HepG2 (cell line): ENCODE results near the gene NUP93. TPM values are rescaled to one million over a fixed set of nuclear protein-coding genes. Genes with fewer than 3 reads are reported as not detected.

Experiments
- ATAC-seq: fragments of 200-7000 bp; cut with Tn5 transposase; 3 replicates; pipeline ENCODE4 v1.9.1; 2020; ENCODE audit warnings: mild to moderate bottlenecking, moderate library complexity
- BruUV-seq: library from RNA; stranded (reverse); fragments of 400-500 nt; replicated peaks from 2 replicates; lab custom pipeline; 2021; lab: Mats Ljungman, UMichigan
- CTCF ChIA-PET: fragments of 300-600 bp; formaldehyde crosslinking; extraction: SDS; loops from one replicate; lab custom pipeline; 2021; ENCODE audit warnings: low total read pairs, inconsistent platforms, low intra/inter-chr PET ratio; lab: Yijun Ruan, JAX
- POLR2A ChIA-PET: fragments of 350-600 bp; sonication (Branson Sonifier 250); formaldehyde crosslinking; loops from one replicate; lab custom pipeline; 2020; ENCODE audit warnings: antibody characterized with exemption, inconsistent platforms; lab: Yijun Ruan, JAX
- DNase-seq: peaks from one replicate; pipeline ENCODE4 v3.0.0-alpha.2; 2015; ENCODE audit warnings: low spot score
- FAIRE-seq: peaks from 3 replicates; lab custom pipeline; 2011; peaks lifted over from hg19 to GRCh38; lab: Jason Lieb, UNC
- H2AFZ ChIP-seq: one replicate; pipeline ENCODE4 v1.6.1; 2011; ENCODE audit warnings: low read length, inconsistent platforms
- H3K27ac ChIP-seq: fragments of 300-600 bp; 3 replicates; pipeline ENCODE4 v1.8.0; 2011; ENCODE audit warnings: mixed run types, mild to moderate bottlenecking, mixed read lengths, low read length, inconsistent platforms; ENCODE audit not compliant: insufficient read depth; ENCODE audit errors: extremely low read length
- H3K27me3 ChIP-seq, 2 experiments: fragments of 200-600 bp in 1 of 2; 2 replicates in 1 of 2; 3 replicates in 1 of 2; pipeline versions ENCODE4 v1.6.0 to v1.8.0; 2011; ENCODE audit warnings: low read length in 2 of 2, mild to moderate bottlenecking in 2 of 2, moderate library complexity in 2 of 2, inconsistent platforms in 1 of 2; ENCODE audit not compliant: insufficient read depth in 2 of 2, control insufficient read depth in 1 of 2
- H3K36me3 ChIP-seq, 2 experiments: fragments of 200-600 bp in 1 of 2; replicated peaks in 1 of 2; 2 replicates in 1 of 2; 3 replicates in 1 of 2; pipeline versions ENCODE4 v1.5.1 to v1.8.0; 2011; ENCODE audit warnings: low read length in 2 of 2, inconsistent platforms in 1 of 2; ENCODE audit not compliant: insufficient read depth in 2 of 2, control insufficient read depth in 1 of 2
- H3K4me1 ChIP-seq: 2 replicates; pipeline ENCODE4 v1.5.1; 2012; ENCODE audit warnings: low read length, inconsistent platforms; ENCODE audit not compliant: insufficient read depth
- H3K4me2 ChIP-seq: 2 replicates; pipeline ENCODE4 v1.6.0; 2011; ENCODE audit warnings: low read depth, low read length, inconsistent platforms
- H3K4me3 ChIP-seq, 3 experiments: fragments of 200-600 bp in 1 of 3; sonication (generic), shearing (Covaris generic) in 1 of 3; replicated peaks in 1 of 3; 2 replicates each; pipeline ENCODE4 v1.5.1; 2011 to 2016; ENCODE audit warnings: low read length in 3 of 3, inconsistent platforms in 2 of 3, low read depth in 2 of 3, mild to moderate bottlenecking in 2 of 3, control low read depth in 1 of 3, mixed read lengths in 1 of 3; ENCODE audit not compliant: insufficient read depth in 1 of 3
- H3K79me2 ChIP-seq: one replicate; pipeline ENCODE4 v1.6.1; 2011; ENCODE audit warnings: low read length, inconsistent platforms; ENCODE audit not compliant: insufficient read depth
- H3K9ac ChIP-seq: 2 replicates; pipeline ENCODE4 v1.6.0; 2011; ENCODE audit warnings: mild to moderate bottlenecking, low read depth, low read length, inconsistent platforms; ENCODE audit not compliant: insufficient read depth
- H3K9me3 ChIP-seq: 2 replicates; pipeline ENCODE4 v1.5.1; 2012; ENCODE audit warnings: mild to moderate bottlenecking, low read length
- H4K20me1 ChIP-seq: 2 replicates; pipeline ENCODE4 v1.6.0; 2011; ENCODE audit warnings: inconsistent platforms, mild to moderate bottlenecking, low read length, moderate library complexity; ENCODE audit not compliant: insufficient read depth
- ARID4A ChIP-seq: sonication (generic); formaldehyde crosslinking; IDR thresholded peaks from 2 replicates; pipeline ENCODE4 v1.5.0; 2020; ENCODE audit warnings: mild to moderate bottlenecking, missing genetic modification reagents, borderline replicate concordance
- ELF1 ChIP-seq: sonication (generic); formaldehyde crosslinking; IDR thresholded peaks from 2 replicates; pipeline ENCODE4 v1.4.0; 2020; ENCODE audit warnings: missing genetic modification reagents
- GATA4 ChIP-seq: sonication (generic); IDR thresholded peaks from 2 replicates; pipeline ENCODE4 v1.6.1; 2016; ENCODE audit warnings: antibody characterized with exemption, low read depth, borderline replicate concordance
- ISL2 ChIP-seq: sonication (generic); formaldehyde crosslinking; IDR thresholded peaks from 2 replicates; pipeline ENCODE4 v1.5.0; 2020; ENCODE audit warnings: missing genetic modification reagents
- SKI ChIP-seq: fragments of 450-650 bp; IDR thresholded peaks from one replicate; pipeline ENCODE4 v1.6.1; 2018; ENCODE audit warnings: mild to moderate bottlenecking; ENCODE audit not compliant: partially characterized antibody
- SMAD3 ChIP-seq: sonication (generic); formaldehyde crosslinking; IDR thresholded peaks from 2 replicates; pipeline ENCODE4 v1.4.0; 2020; ENCODE audit warnings: missing genetic modification reagents
- TP53 ChIP-seq: sonication (generic); formaldehyde crosslinking; conservative IDR thresholded peaks from 2 replicates; pipeline ENCODE4 v1.4.0; 2020; ENCODE audit warnings: missing genetic modification reagents
- ZNF350 ChIP-seq: sonication (generic); formaldehyde crosslinking; IDR thresholded peaks from 2 replicates; pipeline ENCODE4 v1.4.0; 2020; ENCODE audit warnings: mild to moderate bottlenecking, low read depth, missing genetic modification reagents, borderline replicate concordance
- ZNF589 ChIP-seq: sonication (generic); formaldehyde crosslinking; conservative IDR thresholded peaks from 2 replicates; pipeline ENCODE4 v1.8.0; 2022; ENCODE audit warnings: mild to moderate bottlenecking, moderate library complexity, missing genetic modification reagents
- ZNF605 ChIP-seq: sonication (generic); formaldehyde crosslinking; IDR thresholded peaks from 2 replicates; pipeline ENCODE4 v1.8.0; 2022; ENCODE audit warnings: mild to moderate bottlenecking, missing genetic modification reagents
- ZNF670 ChIP-seq: sonication (generic); formaldehyde crosslinking; IDR thresholded peaks from 2 replicates; pipeline ENCODE4 v1.8.0; 2022; ENCODE audit warnings: mild to moderate bottlenecking, missing genetic modification reagents, borderline replicate concordance
- ZNF737 ChIP-seq: sonication (generic); formaldehyde crosslinking; IDR thresholded peaks from 2 replicates; pipeline ENCODE4 v1.5.0; 2020; ENCODE audit warnings: missing genetic modification reagents, mild to moderate bottlenecking, borderline replicate concordance
- ZNF816 ChIP-seq: sonication (generic); formaldehyde crosslinking; IDR thresholded peaks from 2 replicates; pipeline ENCODE4 v1.8.0; 2022; ENCODE audit warnings: missing genetic modification reagents, mild to moderate bottlenecking, borderline replicate concordance
- WGBS: methylation state at CpG from one replicate; pipeline ENCODE4 v1.1.6; 2017; ENCODE audit warnings: low lambda C conversion rate; 5-methylcytosine and 5-hydroxymethylcytosine counted together
- in situ Hi-C: cut with HindIII; loops from 2 replicates; pipeline ENCODE4 v1.10.0; 2017; ENCODE audit warnings: low pct_unique_long_range_greater_than_20kb; ENCODE audit not compliant: extremely low pct_ligation_motif_present
- intact Hi-C: fragments of 100-400 bp; cut with micrococcal nuclease; formaldehyde crosslinking; loops from one replicate; pipeline ENCODE4 v1.10.0; 2022; ENCODE audit not compliant: unreplicated experiment
- polyA plus RNA-seq, 8 experiments: library from polyadenylated mRNA; depleted of rRNA in 3 of 8; stranded (reverse) in 7 of 8; unstranded in 1 of 8; fragments of >200 nt; fragmentation: Illumina TruSeq in 4 of 8; extraction: Trizol in 4 of 8; gene quantifications; 2 replicates each; pipeline versions ENCODE4 v1.2.1 to v1.2.3, GENCODE V29; 2011 to 2016; ENCODE audit warnings: low read depth in 4 of 8, missing spikeins in 1 of 8, mixed read lengths in 1 of 8; ENCODE audit not compliant: insufficient read depth in 1 of 8
- total RNA-seq, 5 experiments: library from RNA; depleted of rRNA; stranded (reverse); fragments of >200 nt; fragmentation: Illumina TruSeq; extraction: Trizol; gene quantifications; 2 replicates each; pipeline ENCODE4 v1.2.3, GENCODE V29; 2016; ENCODE audit warnings: low read depth in 1 of 5
- TF ChIP-seq, protein P1 (sequence below): sonication (generic); formaldehyde crosslinking; IDR thresholded peaks from 2 replicates; pipeline ENCODE4 v1.5.0; 2020; ENCODE audit warnings: mild to moderate bottlenecking, missing genetic modification reagents, borderline replicate concordance

The NUP93 gene
- total and polyA plus RNA-seq, 2 of the 13 experiments (the other 11 are each of a cell fraction or from before 2014, with no cell fraction given): 58.5 to 140 TPM

- H3K9me3 ChIP-seq: no peaks in the 10 kb centered on the region
- ATAC-seq (no peak), FAIRE-seq (peak; percentile 37)
- ChIA-PET POLR2A (no interaction called here), CTCF (no interaction called here)
- H3K4me2 ChIP-seq: no peak overlapping the region
- no TSS peak for BruUV-seq
- H3K27ac ChIP-seq: no peak overlapping the region
- TF ChIP-seq, protein P1, sequence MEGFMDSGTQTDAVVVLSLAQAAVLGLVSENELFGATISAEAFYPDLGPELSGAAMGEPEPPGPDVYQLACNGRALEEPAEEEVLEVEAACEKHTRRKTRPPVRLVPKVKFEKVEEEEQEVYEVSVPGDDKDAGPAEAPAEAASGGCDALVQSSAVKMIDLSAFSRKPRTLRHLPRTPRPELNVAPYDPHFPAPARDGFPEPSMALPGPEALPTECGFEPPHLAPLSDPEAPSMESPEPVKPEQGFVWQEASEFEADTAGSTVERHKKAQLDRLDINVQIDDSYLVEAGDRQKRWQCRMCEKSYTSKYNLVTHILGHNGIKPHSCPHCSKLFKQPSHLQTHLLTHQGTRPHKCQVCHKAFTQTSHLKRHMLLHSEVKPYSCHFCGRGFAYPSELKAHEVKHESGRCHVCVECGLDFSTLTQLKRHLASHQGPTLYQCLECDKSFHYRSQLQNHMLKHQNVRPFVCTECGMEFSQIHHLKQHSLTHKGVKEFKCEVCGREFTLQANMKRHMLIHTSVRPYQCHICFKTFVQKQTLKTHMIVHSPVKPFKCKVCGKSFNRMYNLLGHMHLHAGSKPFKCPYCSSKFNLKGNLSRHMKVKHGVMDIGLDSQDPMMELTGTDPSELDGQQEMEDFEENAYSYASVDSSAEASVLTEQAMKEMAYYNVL: no peak
- TF ChIP-seq GATA4 (no peak), ZNF816 (CRISPR knock-in tag) (no peak), ZNF670 (CRISPR knock-in tag) (no peak), ARID4A (CRISPR knock-in tag) (no peak), SKI (no peak), ISL2 (CRISPR knock-in tag) (no peak), SMAD3 (no peak), ZNF350 (no peak), ELF1 (CRISPR knock-in tag) (no peak), TP53 (CRISPR knock-in tag) (no peak), ZNF605 (CRISPR knock-in tag) (no peak), ZNF589 (CRISPR knock-in tag) (no peak), ZNF737 (CRISPR knock-in tag) (no peak)
- TF ChIP-seq, all 625 proteins: peak for 0
- H2AFZ ChIP-seq: no peak overlapping the region
- H3K27me3 ChIP-seq: no peaks in the 10 kb centered on the region
- peaks cover 35% of the 10 kb centered on the region for H3K4me1 ChIP-seq
- 95% methylated on average over 2 of the region's 2 CpGs for WGBS
- in situ Hi-C loops (no loop called here), intact Hi-C loops (no loop called here)
- H4K20me1 ChIP-seq: peaks cover 3% of the 10 kb centered on the region; the same call in 1 of the 2 replicates
- no peak overlapping the region for H3K9ac ChIP-seq
- peaks cover 55% of the 10 kb centered on the region for H3K79me2 ChIP-seq
- no peak for DNase-seq
- no peak overlapping the region for H3K4me3 ChIP-seq
- H3K36me3 ChIP-seq: peaks cover 0 to 5% of the 10 kb centered on the region in 2 experiments; a peak in 3 of 5 replicates
Measured at GRCh38 chr16:56737539-56737938, 7.6 kb downstream of the NUP93 start.
